HepG2 (cell line): ENCODE results near the gene PVALB.

ENCODE experiments used
- ATF3 ChIP-seq: sonication (generic); formaldehyde crosslinking; IDR thresholded peaks from 2 replicates; pipeline ENCODE4 v1.4.0; 2020; ENCODE audit warnings: missing genetic modification reagents
- ATF6 ChIP-seq: sonication (generic); formaldehyde crosslinking; conservative IDR thresholded peaks from 2 replicates; pipeline ENCODE4 v1.4.0; 2020; ENCODE audit warnings: missing genetic modification reagents
- CTCF ChIP-seq: sonication (generic); formaldehyde crosslinking; IDR thresholded peaks from 2 replicates; pipeline ENCODE4 v1.5.0; 2020; ENCODE audit warnings: mild to moderate bottlenecking, missing genetic modification reagents, moderate library complexity
- MAFK ChIP-seq, 2 experiments: IDR thresholded peaks in 1 of 2; conservative IDR thresholded peaks in 1 of 2; 2 replicates each; pipeline ENCODE4 v1.6.1; 2011; ENCODE audit warnings: improper control_type of control experiment in 2 of 2, low read length in 2 of 2
- POLR2A ChIP-seq, 2 experiments: IDR thresholded peaks; 2 replicates each; pipeline ENCODE4 v1.6.1; 2011; ENCODE audit warnings: low read depth in 2 of 2, low read length in 2 of 2, mild to moderate bottlenecking in 1 of 2, moderate library complexity in 1 of 2; ENCODE audit not compliant: insufficient read depth in 1 of 2
- REST ChIP-seq, 2 experiments: IDR thresholded peaks; 2 replicates each; pipeline ENCODE4 v1.6.1; 2011 to 2012; ENCODE audit warnings: low read length in 2 of 2, borderline replicate concordance in 1 of 2, low read depth in 1 of 2, mild to moderate bottlenecking in 1 of 2, moderate library complexity in 1 of 2
- SUZ12 ChIP-seq: fragments of 150-350 bp; IDR thresholded peaks from 2 replicates; pipeline ENCODE4 v1.6.1; 2014; ENCODE audit warnings: low read depth, low read length
- TBP ChIP-seq: sonication (generic); formaldehyde crosslinking; IDR thresholded peaks from 2 replicates; pipeline ENCODE4 v1.5.0; 2020; ENCODE audit warnings: missing genetic modification reagents
- THRA ChIP-seq: sonication (generic); formaldehyde crosslinking; IDR thresholded peaks from 2 replicates; pipeline ENCODE4 v1.4.0; 2020; ENCODE audit warnings: missing genetic modification reagents, borderline replicate concordance
- ZNF879 ChIP-seq: sonication (generic); formaldehyde crosslinking; IDR thresholded peaks from 2 replicates; pipeline ENCODE4 v1.8.1; 2023; ENCODE audit warnings: missing genetic modification reagents
- ZSCAN5A ChIP-seq: sonication (generic); formaldehyde crosslinking; IDR thresholded peaks from 2 replicates; pipeline ENCODE4 v1.8.0; 2022; ENCODE audit warnings: mild to moderate bottlenecking, missing genetic modification reagents, borderline replicate concordance

GRCh38 chr22:36814801-36815200, 2.0 kb downstream of the PVALB start:
- TF ChIP-seq ZSCAN5A (CRISPR knock-in tag), result no peak
- no peak for TF ChIP-seq REST (IDR thresholded peaks at IDR 0.05; ENCODE audit: borderline replicate concordance in 1 of 2, low read depth in 1 of 2, low read length in 2 of 2)
- no peak for TF ChIP-seq ATF6 (CRISPR knock-in tag)
- no peak for TF ChIP-seq THRA (CRISPR knock-in tag)
- TF ChIP-seq TBP (CRISPR knock-in tag), result no peak
- no peak for TF ChIP-seq ATF3 (CRISPR knock-in tag)
- TF ChIP-seq MAFK (conservative IDR thresholded peaks at IDR 0.05 in 1 of 2, IDR thresholded peaks at IDR 0.05 in 1 of 2; ENCODE audit: low read length in 2 of 2), result no peak
- no peak for TF ChIP-seq SUZ12
- TF ChIP-seq POLR2A (IDR thresholded peaks at IDR 0.05; ENCODE audit: insufficient read depth in 1 of 2, low read depth in 2 of 2, low read length in 2 of 2), result no peak
- TF ChIP-seq CTCF, result no peak
- TF ChIP-seq ZNF879 (CRISPR knock-in tag), result no peak
